HG02943 (cell line): ENCODE results near the gene CELF2.
"Not testable (repeated sequence)": the region's sequence is repeated elsewhere in the genome, so short reads cannot be mapped to it uniquely, and the experiment has no call there.

Experiments used
- ATAC-seq: cut with Tn5 transposase; IDR thresholded peaks from one replicate; pipeline ENCODE4 v1.9.1; 2021; ENCODE audit warnings: mild to moderate bottlenecking, low read depth, moderate library complexity; ENCODE audit not compliant: unreplicated experiment

The CELF2 gene

GRCh38 chr10:11017570-11018431 lies at the start of gene CELF2:
Gene CELF2, plus strand, starts transcription at chr10:11017872. Its CDS starts 218 bp downstream, at chr10:11018090.
- ATAC-seq = peak; percentile 61

- ATAC-seq = no peak
Observed at GRCh38 chr10:10968257-10968588, 49.4 kb upstream of the CELF2 start.

GRCh38 chr10:10973310-10973709 lies 44.4 kb upstream of the CELF2 start:
- no peak for ATAC-seq

- ATAC-seq = no peak
Observed at GRCh38 chr10:10975647-10976046, 42.0 kb upstream of the CELF2 start.

GRCh38 chr10:10976652-10977051 lies 41.0 kb upstream of the CELF2 start:
- ATAC-seq = no peak

- ATAC-seq = no peak
Observed at GRCh38 chr10:10977226-10977956, 40.3 kb upstream of the CELF2 start.

- ATAC-seq = no peak
Observed at GRCh38 chr10:10977978-10978377, 39.7 kb upstream of the CELF2 start.

GRCh38 chr10:10985361-10985760 lies 32.3 kb upstream of the CELF2 start:
- no peak for ATAC-seq

GRCh38 chr10:10986606-10987005 lies 31.1 kb upstream of the CELF2 start:
- no peak for ATAC-seq

- ATAC-seq = no peak
Observed at GRCh38 chr10:10987111-10987510, 30.6 kb upstream of the CELF2 start.

- no peak for ATAC-seq
Observed at GRCh38 chr10:10989669-10990068, 28.0 kb upstream of the CELF2 start.

- ATAC-seq = no peak
Observed at GRCh38 chr10:10991144-10991543, 26.5 kb upstream of the CELF2 start.

GRCh38 chr10:10992072-10992471 lies 25.6 kb upstream of the CELF2 start:
- ATAC-seq = no peak

- ATAC-seq = no peak
Observed at GRCh38 chr10:10992961-10993714, 24.5 kb upstream of the CELF2 start.

GRCh38 chr10:10993785-10994184 lies 23.9 kb upstream of the CELF2 start:
- no peak for ATAC-seq

- no peak for ATAC-seq
Observed at GRCh38 chr10:10994360-10994759, 23.3 kb upstream of the CELF2 start.

- no peak for ATAC-seq
Observed at GRCh38 chr10:10995120-10995519, 22.6 kb upstream of the CELF2 start.

GRCh38 chr10:10996966-10997620 lies 20.6 kb upstream of the CELF2 start:
- ATAC-seq = no peak

- not testable (repeated sequence) for ATAC-seq
Observed at GRCh38 chr10:10999501-10999900, 18.2 kb upstream of the CELF2 start.

GRCh38 chr10:11002485-11002884 lies 15.2 kb upstream of the CELF2 start:
- no peak for ATAC-seq

- ATAC-seq = no peak
Observed at GRCh38 chr10:11002916-11003315, 14.8 kb upstream of the CELF2 start.
